H1 (cell line): ENCODE results near the gene KRTAP10-5. TPM values are rescaled to one million over a fixed set of nuclear protein-coding genes. Genes with fewer than 3 reads are reported as not detected.
"Not testable (repeated sequence)": the region's sequence is repeated elsewhere in the genome, so short reads cannot be mapped to it uniquely, and the experiment has no call there.

ENCODE experiments used
- CTCF ChIA-PET: fragments of 300-600 bp; sonication (Branson Sonifier 250); formaldehyde crosslinking; loops from one replicate; lab custom pipeline; 2021; ENCODE audit not compliant: partially characterized antibody; lab: Charles Lee
- POLR2A ChIA-PET: fragments of 300-600 bp; sonication (Branson Sonifier 250); formaldehyde crosslinking; loops from one replicate; lab custom pipeline; 2021; ENCODE audit warnings: inconsistent platforms; ENCODE audit not compliant: partially characterized antibody; lab: Charles Lee
- DNase-seq, 2 experiments: peaks; one replicate each; pipeline versions ENCODE4 v3.0.0 to v3.0.0-alpha.2; 2010 to 2022; ENCODE audit warnings: low spot score in 2 of 2, low read depth in 1 of 2, mixed read lengths in 1 of 2
- FAIRE-seq: peaks from 2 replicates; lab custom pipeline; 2011; peaks lifted over from hg19 to GRCh38; lab: Jason Lieb, UNC
- H2AFZ ChIP-seq: 2 replicates; pipeline ENCODE4 v1.8.1; 2012; ENCODE audit warnings: low read length, inconsistent platforms
- H2AK5ac ChIP-seq: 2 replicates; pipeline ENCODE4 v1.6.1; 2013; ENCODE audit warnings: low read depth, low read length
- H2BK120ac ChIP-seq: replicated peaks from 2 replicates; pipeline ENCODE3; 2013; ENCODE audit warnings: low read depth, low read length, inconsistent platforms
- H2BK12ac ChIP-seq: 2 replicates; pipeline ENCODE4 v1.6.1; 2013; ENCODE audit warnings: low read depth, low read length
- H2BK15ac ChIP-seq: 2 replicates; pipeline ENCODE4 v1.6.1; 2013; ENCODE audit warnings: low read length
- H2BK20ac ChIP-seq: 2 replicates; pipeline ENCODE4 v1.6.1; 2013; ENCODE audit warnings: low read length
- H2BK5ac ChIP-seq: 2 replicates; pipeline ENCODE4 v1.6.1; 2013; ENCODE audit warnings: low read depth, low read length
- H3K14ac ChIP-seq: 2 replicates; pipeline ENCODE4 v1.6.1; 2013; ENCODE audit warnings: inconsistent platforms; ENCODE audit not compliant: insufficient read length
- H3K18ac ChIP-seq: 2 replicates; pipeline ENCODE4 v1.6.1; 2013; ENCODE audit warnings: low read length; ENCODE audit errors: extremely low read depth
- H3K23ac ChIP-seq: 2 replicates; pipeline ENCODE4 v1.6.1; 2013; ENCODE audit warnings: inconsistent platforms; ENCODE audit not compliant: insufficient read length
- H3K23me2 ChIP-seq: 2 replicates; pipeline ENCODE4 v1.6.1; 2013; ENCODE audit warnings: low read depth, low read length
- H3K27ac ChIP-seq: 2 replicates; pipeline ENCODE4 v1.6.1; 2011; ENCODE audit warnings: low read depth, low read length, inconsistent platforms
- H3K27me3 ChIP-seq, 4 experiments: replicated peaks in 1 of 4; 1 replicate in 1 of 4; 2 replicates in 3 of 4; pipeline versions ENCODE4 v1.6.1 to v1.8.1; 2011 to 2013; ENCODE audit warnings: low read length in 3 of 4, mild to moderate bottlenecking in 3 of 4, inconsistent platforms in 2 of 4, mixed read lengths in 2 of 4, moderate library complexity in 1 of 4; ENCODE audit not compliant: control insufficient read depth in 3 of 4, insufficient read depth in 3 of 4; ENCODE audit errors: extremely low read depth in 1 of 4
- H3K36me3 ChIP-seq, 4 experiments: 2 replicates each; pipeline versions ENCODE4 v1.6.1 to v1.8.1; 2011 to 2013; ENCODE audit warnings: mild to moderate bottlenecking in 4 of 4, low read length in 3 of 4, moderate library complexity in 2 of 4, control low read depth in 1 of 4, inconsistent platforms in 1 of 4; ENCODE audit not compliant: insufficient read depth in 4 of 4, control insufficient read depth in 2 of 4
- H3K4ac ChIP-seq: replicated peaks from 2 replicates; pipeline ENCODE3; 2013; ENCODE audit warnings: low read length, low read depth, mixed read lengths, inconsistent platforms; ENCODE audit not compliant: insufficient read length
- H3K4me1 ChIP-seq, 4 experiments: replicated peaks in 1 of 4; 1 replicate in 1 of 4; 2 replicates in 3 of 4; pipeline versions ENCODE4 v1.6.1 to v1.8.1; 2011 to 2013; ENCODE audit warnings: low read length in 3 of 4, inconsistent platforms in 2 of 4, mixed read lengths in 1 of 4; ENCODE audit not compliant: insufficient read depth in 4 of 4, control insufficient read depth in 3 of 4
- H3K4me2 ChIP-seq, 2 experiments: 2 replicates each; pipeline versions ENCODE4 v1.6.1 to v1.8.1; 2011 to 2013; ENCODE audit warnings: low read depth in 2 of 2, low read length in 2 of 2, control low read depth in 1 of 2, inconsistent platforms in 1 of 2, mild to moderate bottlenecking in 1 of 2; ENCODE audit not compliant: insufficient read depth in 1 of 2
- H3K4me3 ChIP-seq, 4 experiments: fragments of 200-600, 300-600 bp in 1 of 4; sonication (generic), shearing (Covaris generic), sonication (Bioruptor Twin) in 1 of 4; 2 replicates each; pipeline versions ENCODE4 v1.5.1 to v1.8.1; 2011 to 2016; ENCODE audit warnings: low read length in 4 of 4, low read depth in 3 of 4, control low read depth in 2 of 4, inconsistent platforms in 2 of 4, mild to moderate bottlenecking in 2 of 4, mixed read lengths in 1 of 4, moderate library complexity in 1 of 4; ENCODE audit not compliant: insufficient read depth in 2 of 4; ENCODE audit errors: extremely low read depth in 1 of 4
- H3K56ac ChIP-seq: replicated peaks from 2 replicates; pipeline ENCODE3; 2013; ENCODE audit warnings: low read depth, mild to moderate bottlenecking, mixed read lengths, low read length, inconsistent platforms; ENCODE audit not compliant: insufficient read length
- H3K79me1 ChIP-seq: 2 replicates; pipeline ENCODE4 v1.6.1; 2013; ENCODE audit warnings: low read depth, low read length, control low read depth
- H3K79me2 ChIP-seq, 2 experiments: 2 replicates each; pipeline versions ENCODE4 v1.6.1 to v1.8.1; 2012 to 2013; ENCODE audit warnings: low read length in 2 of 2, mild to moderate bottlenecking in 2 of 2, inconsistent platforms in 1 of 2; ENCODE audit not compliant: insufficient read depth in 2 of 2, control insufficient read depth in 1 of 2
- H3K9ac ChIP-seq, 4 experiments: replicated peaks in 1 of 4; 1 replicate in 1 of 4; 2 replicates in 3 of 4; pipeline versions ENCODE4 v1.6.1 to v1.8.1; 2011 to 2013; ENCODE audit warnings: low read depth in 3 of 4, low read length in 3 of 4, control low read depth in 2 of 4, mild to moderate bottlenecking in 2 of 4, moderate library complexity in 2 of 4, inconsistent platforms in 1 of 4; ENCODE audit errors: extremely low read depth in 1 of 4
- H3K9me3 ChIP-seq, 2 experiments: 2 replicates each; pipeline versions ENCODE4 v1.6.1 to v1.8.1; 2012 to 2013; ENCODE audit warnings: mild to moderate bottlenecking in 2 of 2, moderate library complexity in 2 of 2, control low read depth in 1 of 2, inconsistent platforms in 1 of 2, low read depth in 1 of 2, low read length in 1 of 2, mixed read lengths in 1 of 2; ENCODE audit not compliant: insufficient read depth in 2 of 2
- H4K20me1 ChIP-seq, 2 experiments: replicated peaks in 1 of 2; 2 replicates each; pipeline versions ENCODE3 to v1.8.1; 2011 to 2013; ENCODE audit warnings: inconsistent platforms in 2 of 2, low read length in 2 of 2, mild to moderate bottlenecking in 1 of 2; ENCODE audit not compliant: insufficient read depth in 2 of 2, control insufficient read depth in 1 of 2
- H4K5ac ChIP-seq: 2 replicates; pipeline ENCODE4 v1.6.1; 2013; ENCODE audit warnings: low read length, low read depth, mixed read lengths, inconsistent platforms; ENCODE audit not compliant: insufficient read length
- H4K8ac ChIP-seq: 2 replicates; pipeline ENCODE4 v1.8.0; 2013; ENCODE audit warnings: mild to moderate bottlenecking, moderate library complexity, low read length, inconsistent platforms; ENCODE audit not compliant: insufficient read depth; ENCODE audit errors: extremely low read depth
- H4K91ac ChIP-seq: replicated peaks from 2 replicates; pipeline ENCODE3; 2013; ENCODE audit warnings: low read length, mixed read lengths, inconsistent platforms; ENCODE audit not compliant: insufficient read length
- WGBS, 2 experiments: shearing (Covaris generic) in 1 of 2; methylation state at CpG; one replicate each; pipeline versions ENCODE4 v1.1.6 to v1.1.7; 2013 to 2015; ENCODE audit warnings: low lambda C conversion rate in 2 of 2, mixed read lengths in 2 of 2, inconsistent platforms in 1 of 2, low coverage in 1 of 2, missing lambda C conversion rate in 1 of 2; ENCODE audit not compliant: insufficient replicate concordance in 2 of 2, insufficient coverage in 1 of 2, insufficient read length in 1 of 2; ENCODE audit errors: extremely low coverage in 1 of 2, missing lambda C conversion rate in 1 of 2; 5-methylcytosine and 5-hydroxymethylcytosine counted together
- polyA plus RNA-seq, 7 experiments: library from polyadenylated mRNA; depleted of rRNA in 3 of 7; stranded (reverse) in 5 of 7; unstranded in 2 of 7; fragments of >200 nt in 5 of 7; fragments of 200-250 nt in 2 of 7; gene quantifications; 1 replicate in 5 of 7; 2 replicates in 1 of 7; 4 replicates in 1 of 7; pipeline versions ENCODE4 v1.2.1 to v1.2.3, GENCODE V29; 2011 to 2013; ENCODE audit warnings: missing spikeins in 2 of 7, mixed read lengths in 2 of 7
- total RNA-seq: library from RNA; stranded (reverse); fragmentation: NEBNext Ultra II Directional; extraction: Animal tissue kit (Norgen Biotek cat#: 25700); gene quantifications from 2 replicates; pipeline ENCODE4 v1.2.1, GENCODE V29; 2021

The KRTAP10-5 gene
- total and polyA plus RNA-seq, 2 of the 8 experiments (the other 6 are each of a cell fraction or from before 2014, with no cell fraction given) = 0.09 TPM; not detected in 1

GRCh38 chr21:44591801-44592130 is 11.4 kb upstream of the KRTAP10-5 start:
- CTCF ChIA-PET = interaction anchor here (0.6 to 1.6 kb wide), 5 partner anchors 8 to 202 kb away, joined by 3 to 6 read pairs (median 3); no protein-coding TSS in a partner anchor
- H3K79me1 ChIP-seq = not testable (repeated sequence)
- WGBS, 2 experiments = 100% methylated on average over 2 of the region's 4 CpGs; no CpG with 5 or more reads in 1 of the 2 experiments

More at GRCh38 chr21:44591801-44592130, 11.4 kb upstream of the KRTAP10-5 start:
- H4K91ac ChIP-seq, H3K14ac ChIP-seq, H3K23ac ChIP-seq, H3K36me3 ChIP-seq, H3K79me2 ChIP-seq, H3K4me3 ChIP-seq, POLR2A ChIA-PET, H3K4me2 ChIP-seq, FAIRE-seq, H2AFZ ChIP-seq, H2AK5ac ChIP-seq, H3K56ac ChIP-seq, H3K23me2 ChIP-seq, H3K9ac ChIP-seq, H2BK5ac ChIP-seq, H4K5ac ChIP-seq, H3K27ac ChIP-seq, H3K4ac ChIP-seq, H3K27me3 ChIP-seq, H3K9me3 ChIP-seq, H3K18ac ChIP-seq, H2BK120ac ChIP-seq, H4K8ac ChIP-seq, H2BK15ac ChIP-seq, H2BK20ac ChIP-seq, H4K20me1 ChIP-seq: not testable (repeated sequence)
- H3K4me1 ChIP-seq = peaks cover 2 to 17% (median 6%) of the 10 kb centered on the region in 4 experiments
- peak in 1 of 2 experiments; percentile 34 for DNase-seq
- H2BK12ac ChIP-seq = peak overlapping the region; percentile 27; the same call in 1 of the 2 replicates
